Stimulated activated CD8-positive, alpha-beta memory T cell treated with anti-CD3 and anti-CD28 coated beads, Interleukin-4, amount 100 ng/mL, for 1 hour (primary cell): ENCODE results near the gene CPM.
A peak's percentile ranks its signal among the peaks of the same experiment; 100 is the strongest.
"Not testable (repeated sequence)": the region's sequence is repeated elsewhere in the genome, so short reads cannot be mapped to it uniquely, and the experiment has no call there.

Source experiments
- DNase-seq, 2 donors: peaks; one replicate each; pipeline ENCODE4 v3.0.0-alpha.2; 2020; ENCODE audit warnings: low read depth in 2 of 2, low spot score in 1 of 2

CPM gene

GRCh38 chr12:68809190-68810026, 123.6 kb downstream of the CPM start:
- DNase-seq, result no peak

GRCh38 chr12:68808388-68809189, 124.4 kb downstream of the CPM start:
- DNase-seq, result peak; percentile 24 to 35

GRCh38 chr12:68807576-68808387, 125.2 kb downstream of the CPM start, which contains the start of gene MDM2:
TSS of gene MDM2 (plus strand) at chr12:68808177. CDS start at chr12:68808478, 301 bp downstream.
- peak; percentile 88 to 95 for DNase-seq

- DNase-seq, result not testable (repeated sequence)
These were observed 125.7 kb downstream of the CPM start for GRCh38 chr12:68807274-68807575.

- no peak for DNase-seq
These were observed 126.3 kb downstream of the CPM start for GRCh38 chr12:68806488-68807237.

- no peak for DNase-seq
These were observed 127.3 kb downstream of the CPM start for GRCh38 chr12:68805592-68806120.

- no peak for DNase-seq
These were observed 128.0 kb downstream of the CPM start for GRCh38 chr12:68804657-68805591.

- DNase-seq, result no peak
These were observed 128.9 kb downstream of the CPM start for GRCh38 chr12:68803948-68804656.

- not testable (repeated sequence) for DNase-seq
These were observed 129.9 kb downstream of the CPM start for GRCh38 chr12:68802911-68803651.

GRCh38 chr12:68802372-68802745, 130.6 kb downstream of the CPM start:
- not testable (repeated sequence) for DNase-seq
